ENCODE measurements around the gene TUBA4B. TPM values are rescaled to one million over a fixed set of nuclear protein-coding genes. Genes with fewer than 3 reads are reported as not detected.

Gene TUBA4B
- total RNA-seq, 4 donors from 2014 or later, result not detected

DNA sequence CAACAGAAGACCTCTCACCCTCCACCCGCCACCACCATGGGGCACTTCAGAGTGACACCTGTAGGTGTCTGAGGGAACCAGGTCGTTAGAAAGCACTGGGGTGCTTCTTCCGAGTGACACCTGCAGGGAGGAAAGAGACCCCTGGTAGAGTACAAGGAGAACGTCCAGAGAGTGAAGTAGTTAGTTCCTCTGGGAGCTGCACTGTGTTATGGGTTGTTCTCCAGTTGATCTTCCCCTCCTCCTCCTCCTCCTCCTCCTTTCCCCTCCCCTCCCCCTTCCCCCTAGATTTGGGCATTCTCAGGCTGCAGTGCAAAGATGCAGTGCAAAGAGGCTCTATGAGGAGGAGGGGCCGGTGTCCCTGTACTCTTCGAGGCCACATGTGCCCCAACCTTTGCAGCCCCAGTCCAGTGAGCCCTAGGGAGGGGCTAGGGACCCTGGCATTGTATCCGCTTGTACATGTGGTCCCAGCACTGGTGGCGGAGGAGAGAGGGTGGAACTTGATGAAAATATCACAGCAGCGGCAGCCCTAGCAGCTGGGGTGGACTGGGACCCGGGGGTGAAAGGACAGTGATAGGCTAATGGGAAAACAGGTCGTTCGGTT is 27.0 kb downstream of the TUBA4B start:
- H3K27ac ChIP-seq, result peak overlapping the region; percentile 95 to 99 (median 96)
- H3K4me1 ChIP-seq, result peaks cover 4 to 62% (median 15%) of the 10 kb centered on the region in 3 donors
- 23 to 35% methylated on average over 3 to 5 of the region's 12 CpGs for WGBS, 2 donors (ENCODE audit: low coverage in 1 of 2)
- TF ChIP-seq, protein P1, sequence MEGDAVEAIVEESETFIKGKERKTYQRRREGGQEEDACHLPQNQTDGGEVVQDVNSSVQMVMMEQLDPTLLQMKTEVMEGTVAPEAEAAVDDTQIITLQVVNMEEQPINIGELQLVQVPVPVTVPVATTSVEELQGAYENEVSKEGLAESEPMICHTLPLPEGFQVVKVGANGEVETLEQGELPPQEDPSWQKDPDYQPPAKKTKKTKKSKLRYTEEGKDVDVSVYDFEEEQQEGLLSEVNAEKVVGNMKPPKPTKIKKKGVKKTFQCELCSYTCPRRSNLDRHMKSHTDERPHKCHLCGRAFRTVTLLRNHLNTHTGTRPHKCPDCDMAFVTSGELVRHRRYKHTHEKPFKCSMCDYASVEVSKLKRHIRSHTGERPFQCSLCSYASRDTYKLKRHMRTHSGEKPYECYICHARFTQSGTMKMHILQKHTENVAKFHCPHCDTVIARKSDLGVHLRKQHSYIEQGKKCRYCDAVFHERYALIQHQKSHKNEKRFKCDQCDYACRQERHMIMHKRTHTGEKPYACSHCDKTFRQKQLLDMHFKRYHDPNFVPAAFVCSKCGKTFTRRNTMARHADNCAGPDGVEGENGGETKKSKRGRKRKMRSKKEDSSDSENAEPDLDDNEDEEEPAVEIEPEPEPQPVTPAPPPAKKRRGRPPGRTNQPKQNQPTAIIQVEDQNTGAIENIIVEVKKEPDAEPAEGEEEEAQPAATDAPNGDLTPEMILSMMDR (IDR thresholded peaks at IDR 0.05), result no peak
- H3K9me3 ChIP-seq, result no peaks in the 10 kb centered on the region
- ATAC-seq, result no peak
- no peaks in the 10 kb centered on the region for H3K27me3 ChIP-seq
- peaks cover 0 to 47% of the 10 kb centered on the region in 2 donors for H3K36me3 ChIP-seq
- H3K4me3 ChIP-seq, result peak overlapping the region; percentile 74 to 81

DNA sequence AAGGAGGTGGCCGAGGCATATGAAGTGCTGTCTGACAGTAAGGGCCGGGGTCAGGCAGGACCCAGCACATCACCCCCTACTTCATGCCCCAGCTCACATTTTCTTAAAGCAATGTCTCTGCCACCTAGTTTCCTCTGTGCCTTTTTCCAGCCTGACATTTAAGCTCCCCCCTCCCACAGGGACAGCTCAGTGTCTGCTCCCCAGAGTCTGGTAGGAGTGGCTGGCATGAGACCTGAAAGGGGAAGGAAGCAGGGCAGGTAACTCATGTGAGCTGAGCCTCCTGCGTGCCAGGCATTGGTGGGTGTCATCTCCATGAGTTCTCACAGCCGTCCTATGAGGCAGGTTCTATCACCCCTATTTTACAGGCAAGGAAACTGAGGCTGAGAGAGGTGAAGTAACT is 27.6 kb downstream of the TUBA4B start:
- no peak for TF ChIP-seq EP300 (IDR thresholded peaks at IDR 0.05)
- TF ChIP-seq, protein P1 (IDR thresholded peaks at IDR 0.05), result no peak
- no peak for TF ChIP-seq POLR2A (IDR thresholded peaks at IDR 0.05)
- TF ChIP-seq POLR2AphosphoS5 (IDR thresholded peaks at IDR 0.05), result no peak
- ATAC-seq, result no peak
- Histone ChIP-seq H3K36me3 (peaks cover 0 to 54% of the 10 kb centered on the region in 2 donors), H3K27ac (peak overlapping the region in 3 of 4 donors; percentile 95 to 99 (median 98)), H3K4me1 (peaks cover 4 to 68% (median 19%) of the 10 kb centered on the region in 3 donors), H3K4me3 (peak overlapping the region in 1 of 2 donors; percentile 74), H3K27me3 (no peaks in the 10 kb centered on the region), H3K9me3 (no peaks in the 10 kb centered on the region)
- 67 to 83% methylated on average over 1 to 4 of the region's 4 CpGs for WGBS, 2 donors (ENCODE audit: low coverage in 1 of 2)

DNA sequence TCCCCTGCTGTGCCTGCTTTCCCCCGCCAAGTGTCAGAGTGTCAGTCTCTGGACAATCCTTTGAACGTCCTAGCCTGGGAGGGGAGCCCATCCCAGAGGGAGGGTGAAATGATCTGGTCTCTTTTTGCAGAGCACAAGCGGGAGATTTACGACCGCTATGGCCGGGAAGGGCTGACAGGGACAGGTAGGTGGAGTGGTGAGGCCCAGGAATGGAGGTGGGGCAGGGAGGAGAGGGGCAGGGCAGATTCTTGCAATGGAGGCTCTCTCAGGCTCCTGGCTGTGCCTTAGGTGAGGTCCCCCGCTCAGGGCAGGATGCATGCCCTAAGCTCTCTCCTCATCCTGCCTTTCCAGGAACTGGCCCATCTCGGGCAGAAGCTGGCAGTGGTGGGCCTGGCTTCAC is 28.5 kb downstream of the TUBA4B start:
- peak overlapping the region in 3 of 4 donors; percentile 35 to 99 (median 98) for H3K27ac ChIP-seq
- ATAC-seq, result no peak
- peaks cover 4 to 78% (median 20%) of the 10 kb centered on the region in 3 donors for H3K4me1 ChIP-seq

DNA sequence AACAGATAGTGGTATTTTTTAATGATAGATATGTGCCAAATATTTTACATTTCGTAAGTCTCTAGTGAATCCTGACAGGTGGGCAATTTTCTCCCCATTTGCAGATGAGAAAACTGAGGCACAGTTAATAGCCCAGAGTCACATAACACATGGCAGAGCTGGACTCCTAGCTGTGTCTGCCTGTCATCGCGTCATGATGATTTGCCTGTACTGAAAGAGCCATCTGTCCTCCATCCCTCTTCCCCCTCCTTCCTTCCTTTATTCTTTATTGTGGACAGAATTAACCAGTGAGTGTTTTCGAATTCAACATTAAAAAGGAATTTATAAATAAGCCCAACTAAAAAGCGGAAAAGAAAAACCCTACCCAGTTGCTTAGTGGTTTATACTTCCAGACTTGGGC is 29.3 kb downstream of the TUBA4B start:
- Histone ChIP-seq H3K4me3 (no peak overlapping the region), H3K9me3 (no peaks in the 10 kb centered on the region), H3K36me3 (peaks cover 0 to 66% of the 10 kb centered on the region in 2 donors), H3K27me3 (no peaks in the 10 kb centered on the region), H3K27ac (peak overlapping the region in 1 of 4 donors; percentile 98), H3K4me1 (peaks cover 4 to 78% (median 20%) of the 10 kb centered on the region in 3 donors)
- ATAC-seq, result no peak
- WGBS, 2 donors (ENCODE audit: low coverage in 1 of 2), result 72 to 75% methylated on average over 5 of the region's 5 CpGs
- no peak for TF ChIP-seq EP300 (IDR thresholded peaks at IDR 0.05)
- no peak for TF ChIP-seq POLR2A (IDR thresholded peaks at IDR 0.05)
- no peak for TF ChIP-seq POLR2AphosphoS5 (IDR thresholded peaks at IDR 0.05)
- TF ChIP-seq, protein P1 (IDR thresholded peaks at IDR 0.05), result no peak

More for the DNA sequence above, 28.5 kb downstream of the TUBA4B start:
- Histone ChIP-seq H3K27me3 (no peaks in the 10 kb centered on the region), H3K4me3 (no peak overlapping the region), H3K9me3 (no peaks in the 10 kb centered on the region), H3K36me3 (peaks cover 0 to 63% of the 10 kb centered on the region in 2 donors)
- no peak for TF ChIP-seq POLR2A (IDR thresholded peaks at IDR 0.05)
- no peak for TF ChIP-seq EP300 (IDR thresholded peaks at IDR 0.05)
- TF ChIP-seq POLR2AphosphoS5 (IDR thresholded peaks at IDR 0.05), result no peak
- TF ChIP-seq, protein P1 (IDR thresholded peaks at IDR 0.05), result no peak
- 67 to 88% methylated on average over 2 to 3 of the region's 8 CpGs for WGBS, 2 donors (ENCODE audit: low coverage in 1 of 2)

DNA sequence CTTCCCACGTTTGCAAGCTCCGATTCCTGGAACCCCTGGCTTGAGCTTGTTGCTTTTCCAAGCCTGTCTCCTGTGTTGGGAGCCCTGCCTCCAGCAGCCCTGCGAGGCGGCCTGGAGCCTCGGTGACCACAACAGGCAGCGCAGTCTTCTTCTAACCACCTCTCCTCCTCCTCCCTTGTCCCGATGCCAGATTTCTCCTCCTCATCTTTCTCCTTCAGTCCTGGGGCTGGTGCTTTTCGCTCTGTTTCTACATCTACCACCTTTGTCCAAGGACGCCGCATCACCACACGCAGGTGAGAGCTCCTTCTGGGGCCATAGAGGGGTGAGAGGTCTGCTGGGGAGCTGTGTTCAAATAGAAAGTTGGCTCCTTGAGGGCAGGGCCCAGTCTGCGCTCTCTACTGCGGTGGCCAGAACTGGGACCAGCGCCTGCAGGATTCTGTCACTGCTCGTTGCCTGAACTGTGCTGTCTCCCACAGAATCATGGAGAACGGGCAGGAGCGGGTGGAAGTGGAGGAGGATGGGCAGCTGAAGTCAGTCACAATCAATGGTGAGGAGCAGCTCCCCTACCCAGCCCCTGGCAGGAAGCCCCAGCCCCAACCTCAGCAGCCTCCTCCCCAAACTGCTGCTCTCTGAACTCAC is 30.0 kb downstream of the TUBA4B start:
- peaks cover 4 to 72% (median 17%) of the 10 kb centered on the region in 3 donors for H3K4me1 ChIP-seq
- H3K9me3 ChIP-seq, result no peaks in the 10 kb centered on the region
- no peaks in the 10 kb centered on the region for H3K27me3 ChIP-seq
- no peak for ATAC-seq
- TF ChIP-seq POLR2A (IDR thresholded peaks at IDR 0.05), result no peak
- no peak for TF ChIP-seq POLR2AphosphoS5 (IDR thresholded peaks at IDR 0.05)
- TF ChIP-seq, protein P1 (IDR thresholded peaks at IDR 0.05), result no peak
- 70 to 90% methylated on average over 4 to 8 of the region's 17 CpGs for WGBS, 2 donors (ENCODE audit: low coverage in 1 of 2)
- no peak overlapping the region for H3K4me3 ChIP-seq
- peaks cover 0 to 66% of the 10 kb centered on the region in 2 donors for H3K36me3 ChIP-seq
- peak overlapping the region in 2 of 4 donors; percentile 19 to 49 for H3K27ac ChIP-seq
